OCI-LY1 (cell line): ENCODE data around the gene XYLT1.

ENCODE experiments used
- EZH2 ChIP-seq: fragments of 200-600 bp; sonication (generic), shearing (Covaris generic); IDR thresholded peaks from 2 replicates; pipeline ENCODE4 v1.8.0; 2017; ENCODE audit warnings: borderline replicate concordance, mixed run types, mild to moderate bottlenecking, antibody characterized with exemption, low read length, moderate library complexity, mixed read lengths
- TF ChIP-seq, protein P1 (sequence below): fragments of 200-600 bp; sonication (generic), shearing (Covaris generic); IDR thresholded peaks from 2 replicates; pipeline ENCODE4 v1.5.1; 2017; ENCODE audit warnings: mild to moderate bottlenecking, antibody characterized with exemption, low read length, moderate library complexity, mixed read lengths

DNA sequence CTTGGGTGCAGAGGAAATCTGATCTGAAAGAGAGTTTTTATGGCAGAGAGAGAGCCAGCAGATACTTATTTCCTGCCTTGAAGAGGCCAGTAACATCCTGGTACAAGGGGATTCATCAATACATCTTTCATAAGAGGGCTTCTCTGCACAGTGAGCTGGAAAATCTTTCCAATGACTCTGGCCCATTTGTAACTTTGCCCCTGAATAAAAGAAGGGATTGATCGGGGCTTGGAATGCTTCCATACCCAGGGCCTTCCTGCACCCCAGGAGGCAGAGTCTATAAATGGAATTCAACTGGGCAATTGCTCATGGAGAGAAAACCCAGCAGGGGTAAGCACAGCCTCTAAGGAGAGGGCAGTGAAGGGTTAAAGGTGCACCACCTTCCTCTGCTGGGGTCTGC lies 163.3 kb downstream of the XYLT1 start:
- TF ChIP-seq, protein P1, sequence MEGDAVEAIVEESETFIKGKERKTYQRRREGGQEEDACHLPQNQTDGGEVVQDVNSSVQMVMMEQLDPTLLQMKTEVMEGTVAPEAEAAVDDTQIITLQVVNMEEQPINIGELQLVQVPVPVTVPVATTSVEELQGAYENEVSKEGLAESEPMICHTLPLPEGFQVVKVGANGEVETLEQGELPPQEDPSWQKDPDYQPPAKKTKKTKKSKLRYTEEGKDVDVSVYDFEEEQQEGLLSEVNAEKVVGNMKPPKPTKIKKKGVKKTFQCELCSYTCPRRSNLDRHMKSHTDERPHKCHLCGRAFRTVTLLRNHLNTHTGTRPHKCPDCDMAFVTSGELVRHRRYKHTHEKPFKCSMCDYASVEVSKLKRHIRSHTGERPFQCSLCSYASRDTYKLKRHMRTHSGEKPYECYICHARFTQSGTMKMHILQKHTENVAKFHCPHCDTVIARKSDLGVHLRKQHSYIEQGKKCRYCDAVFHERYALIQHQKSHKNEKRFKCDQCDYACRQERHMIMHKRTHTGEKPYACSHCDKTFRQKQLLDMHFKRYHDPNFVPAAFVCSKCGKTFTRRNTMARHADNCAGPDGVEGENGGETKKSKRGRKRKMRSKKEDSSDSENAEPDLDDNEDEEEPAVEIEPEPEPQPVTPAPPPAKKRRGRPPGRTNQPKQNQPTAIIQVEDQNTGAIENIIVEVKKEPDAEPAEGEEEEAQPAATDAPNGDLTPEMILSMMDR = no peak
- TF ChIP-seq EZH2 = no peak
